GM06990 (cell line): ENCODE results near the gene NSMF.

Source experiments
- DNase-seq: peaks from one replicate; pipeline ENCODE4 v3.0.0-alpha.2; 2011; ENCODE audit not compliant: insufficient read length; ENCODE audit errors: extremely low read depth
- H3K27me3 ChIP-seq: replicated peaks from 2 replicates; pipeline ENCODE4 v1.6.0; 2011; ENCODE audit warnings: low read length; ENCODE audit not compliant: control insufficient read depth, insufficient read depth
- H3K36me3 ChIP-seq: 2 replicates; pipeline ENCODE4 v1.5.1; 2011; ENCODE audit warnings: low read length; ENCODE audit not compliant: control insufficient read depth, insufficient read depth
- H3K4me3 ChIP-seq: replicated peaks from 2 replicates; pipeline ENCODE4 v1.5.1; 2011; ENCODE audit warnings: low read depth, mild to moderate bottlenecking, control low read depth, low read length
- CTCF ChIP-seq: IDR thresholded peaks from 2 replicates; pipeline ENCODE4 v1.5.1; 2011; ENCODE audit warnings: low read length, control low read depth, mild to moderate bottlenecking, inconsistent platforms; ENCODE audit not compliant: insufficient read depth, poor library complexity, severe bottlenecking

The NSMF gene

GRCh38 chr9:137484551-137485315, 25.6 kb upstream of the NSMF start:
- no peak for TF ChIP-seq CTCF
- H3K4me3 ChIP-seq: no peak overlapping the region
- H3K27me3 ChIP-seq: no peaks in the 10 kb centered on the region

GRCh38 chr9:137482094-137482781, 23.1 kb upstream of the NSMF start:
- no peak for TF ChIP-seq CTCF
- H3K36me3 ChIP-seq: no peaks in the 10 kb centered on the region
- no peaks in the 10 kb centered on the region for H3K27me3 ChIP-seq
- H3K4me3 ChIP-seq: no peak overlapping the region
- DNase-seq: no peak

More at GRCh38 chr9:137484551-137485315, 25.6 kb upstream of the NSMF start:
- no peaks in the 10 kb centered on the region for H3K36me3 ChIP-seq
- DNase-seq: no peak

- H3K4me3 ChIP-seq: no peak overlapping the region
- no peak for TF ChIP-seq CTCF
- no peaks in the 10 kb centered on the region for H3K36me3 ChIP-seq
- DNase-seq: no peak
- H3K27me3 ChIP-seq: no peaks in the 10 kb centered on the region
Measured at GRCh38 chr9:137480686-137481683, 21.9 kb upstream of the NSMF start.

GRCh38 chr9:137479892-137480685, 21.0 kb upstream of the NSMF start:
- no peak for TF ChIP-seq CTCF
- no peak overlapping the region for H3K4me3 ChIP-seq
- no peaks in the 10 kb centered on the region for H3K36me3 ChIP-seq
- no peak for DNase-seq
- no peaks in the 10 kb centered on the region for H3K27me3 ChIP-seq
